NCI-H2029 treated with DMSO at 0.1 percent for 48 hours (cell line): ENCODE measurements around the gene MT1E.

Experiments
- DNase-seq: peaks from one replicate; lab custom pipeline; 2025; lab: John Stamatoyannopoulos, UW

Gene MT1E

DNA sequence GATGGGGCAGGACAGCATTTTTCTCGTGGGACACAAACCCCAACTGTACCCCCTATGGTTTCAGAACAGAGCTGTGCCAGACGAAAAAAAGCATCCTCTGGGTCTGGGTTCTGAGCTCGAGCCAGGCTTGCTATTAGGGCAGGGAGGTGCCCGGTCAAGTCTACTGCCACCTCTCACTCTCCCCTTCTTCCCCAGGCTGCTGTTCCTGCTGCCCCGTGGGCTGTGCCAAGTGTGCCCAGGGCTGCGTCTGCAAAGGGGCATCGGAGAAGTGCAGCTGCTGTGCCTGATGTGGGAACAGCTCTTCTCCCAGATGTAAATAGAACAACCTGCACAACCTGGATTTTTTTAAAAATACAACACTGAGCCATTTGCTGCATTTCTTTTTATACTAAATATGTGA, 1.1 kb downstream of the MT1E start:
- DNase-seq = no peak

DNA sequence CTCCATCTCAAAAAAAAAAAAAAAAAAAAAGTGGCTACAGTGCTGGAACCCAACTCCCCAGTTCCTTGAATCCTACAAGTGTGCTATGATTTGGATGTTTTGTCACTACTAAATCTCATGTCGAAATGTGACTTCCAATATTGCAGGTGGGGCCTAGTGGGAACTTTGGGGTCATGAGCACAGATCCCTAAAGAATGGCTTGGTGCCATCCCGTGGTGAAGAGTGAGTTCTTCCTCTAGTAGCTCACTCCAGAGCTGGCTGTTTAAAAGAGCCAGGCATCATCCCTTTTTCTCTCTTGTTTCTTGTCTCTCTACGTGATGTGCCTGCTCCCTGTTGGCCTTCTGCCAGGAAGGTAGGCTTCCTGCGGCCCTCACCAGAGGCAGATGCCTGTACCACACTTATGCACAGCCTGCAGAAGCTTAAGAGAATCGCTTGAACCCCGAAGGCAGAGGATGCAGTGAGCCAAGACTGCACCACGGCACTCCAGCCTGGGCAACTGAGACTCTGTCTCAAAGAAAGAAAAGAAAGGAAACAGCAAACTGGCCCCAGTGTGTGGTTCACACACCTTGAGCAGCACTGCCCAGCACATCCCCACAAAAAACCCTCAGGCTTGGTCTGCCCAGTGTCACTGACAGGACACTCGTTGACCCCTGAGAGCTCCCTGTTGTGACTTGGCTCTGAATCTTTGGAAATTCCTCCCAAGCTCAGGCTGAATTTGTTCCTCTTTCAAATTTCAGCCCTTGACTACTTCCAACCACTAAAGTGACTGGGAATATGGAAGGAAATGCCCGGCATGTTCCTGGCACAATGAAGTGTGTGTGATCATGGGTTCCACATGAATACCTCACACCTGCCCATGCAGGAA, 3.1 kb downstream of the MT1E start:
- no peak for DNase-seq

DNA sequence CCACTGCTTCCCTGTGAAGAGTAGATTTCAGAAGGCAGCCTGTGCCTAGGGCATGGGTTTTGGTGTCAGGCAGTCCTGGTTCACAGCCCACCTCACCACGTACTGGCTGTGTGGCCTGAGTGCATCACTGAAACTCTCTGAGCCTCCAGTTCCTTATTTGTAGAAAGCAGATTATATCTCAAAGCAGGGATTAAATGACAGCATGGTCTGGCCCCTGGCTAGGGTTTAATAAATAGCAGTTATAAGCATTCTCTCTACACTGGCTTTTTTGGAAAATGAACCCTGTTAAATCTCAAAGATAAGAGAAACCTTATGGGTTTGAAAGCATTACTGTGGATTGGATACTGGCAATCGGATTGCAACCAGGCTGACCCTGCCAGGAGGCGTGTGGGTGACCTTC, 4.0 kb downstream of the MT1E start:
- no peak for DNase-seq

DNA sequence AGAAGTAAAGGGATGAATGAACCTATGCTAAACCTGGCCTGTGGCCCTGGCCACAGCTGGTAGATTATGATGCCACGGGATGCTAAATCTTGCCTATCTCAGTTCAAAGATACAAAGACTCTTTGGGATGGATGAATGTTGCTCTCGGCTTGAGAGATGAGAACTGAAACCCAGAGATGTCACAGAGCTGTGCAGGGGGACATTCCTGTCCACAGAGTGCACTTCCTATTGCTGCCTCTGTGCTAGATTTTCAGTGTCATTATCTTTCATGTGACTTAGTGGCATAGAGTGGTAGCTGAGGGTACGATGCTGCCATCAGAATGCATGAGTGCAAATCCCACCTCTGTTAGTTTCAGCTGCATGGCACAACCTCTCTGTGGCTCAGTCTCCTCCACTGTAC, 4.6 kb downstream of the MT1E start:
- DNase-seq = no peak

DNA sequence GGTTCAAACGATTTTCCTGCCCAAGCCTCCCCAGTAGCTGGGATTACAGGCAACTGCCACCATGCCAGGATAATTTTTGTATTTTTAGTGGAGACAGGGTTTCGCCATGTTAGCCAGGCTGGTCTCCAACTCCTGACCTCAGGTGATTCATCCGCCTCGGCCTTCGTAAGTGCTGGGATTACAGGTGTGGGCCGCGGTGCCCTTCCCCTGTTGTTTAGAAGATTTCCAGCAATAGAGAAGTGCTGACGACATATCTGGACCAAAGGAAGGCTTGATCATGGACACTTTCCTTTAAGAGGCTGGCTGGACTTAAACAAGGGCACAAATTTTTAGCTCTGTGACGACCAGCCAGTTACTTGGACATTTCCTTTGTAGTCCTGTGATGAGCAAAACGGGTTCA, 5.6 kb downstream of the MT1E start:
- DNase-seq = no peak

DNA sequence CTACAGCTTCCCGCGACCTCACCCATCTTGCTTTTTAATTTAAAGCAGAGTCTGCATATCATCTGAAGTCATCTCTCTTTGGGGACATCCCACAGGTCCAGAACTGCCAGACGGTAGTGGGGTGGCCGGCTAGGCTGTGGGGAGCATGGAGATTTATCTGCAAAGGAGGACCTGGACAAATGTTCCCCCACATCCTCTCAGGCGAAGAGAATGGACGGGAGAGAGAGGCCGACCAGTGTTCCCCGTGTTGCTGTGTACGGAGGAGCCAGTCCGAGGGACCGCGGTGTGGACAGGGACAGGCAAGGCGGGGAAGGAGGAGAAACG, 6.2 kb downstream of the MT1E start:
- DNase-seq = no peak

DNA sequence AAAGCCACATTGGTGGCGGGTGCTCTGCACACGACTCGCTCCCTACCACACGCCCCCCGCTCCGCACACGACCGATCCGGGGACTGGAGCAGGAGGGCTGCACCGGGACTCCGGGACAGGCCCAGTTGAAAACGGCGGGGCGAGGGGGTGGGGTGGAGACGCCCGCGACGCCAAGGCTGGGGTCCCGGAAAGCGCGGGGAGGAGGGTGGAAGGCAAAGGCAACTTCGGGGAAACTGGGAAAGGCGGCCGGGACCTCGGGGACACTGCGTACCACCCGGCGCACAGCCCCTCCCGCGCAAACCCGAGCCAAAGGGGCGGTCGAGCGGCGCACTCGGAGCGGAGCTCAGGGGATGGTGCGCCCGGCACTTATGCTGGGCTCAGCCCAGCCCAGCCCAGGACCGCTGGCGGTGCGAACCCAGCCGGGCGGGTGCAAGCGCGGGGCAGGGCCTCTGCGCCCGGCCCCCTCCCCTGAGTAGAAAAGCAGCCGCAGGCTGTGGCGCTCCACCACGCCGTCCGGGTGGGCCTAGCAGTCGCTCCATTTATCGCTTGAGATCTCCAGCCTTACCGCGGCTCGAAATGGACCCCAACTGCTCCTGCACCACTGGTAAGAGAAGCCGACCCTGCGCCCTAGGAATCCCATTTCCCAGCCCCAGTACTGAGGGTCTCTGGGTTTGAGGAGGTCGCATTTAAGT, 6.7 kb downstream of the MT1E start, which contains the start of gene MT1M:
MT1M (plus strand) TSS at position 504 of the 692 bp plus-strand sequence; CDS start at position 577, 73 bp downstream.
- DNase-seq = no peak

DNA sequence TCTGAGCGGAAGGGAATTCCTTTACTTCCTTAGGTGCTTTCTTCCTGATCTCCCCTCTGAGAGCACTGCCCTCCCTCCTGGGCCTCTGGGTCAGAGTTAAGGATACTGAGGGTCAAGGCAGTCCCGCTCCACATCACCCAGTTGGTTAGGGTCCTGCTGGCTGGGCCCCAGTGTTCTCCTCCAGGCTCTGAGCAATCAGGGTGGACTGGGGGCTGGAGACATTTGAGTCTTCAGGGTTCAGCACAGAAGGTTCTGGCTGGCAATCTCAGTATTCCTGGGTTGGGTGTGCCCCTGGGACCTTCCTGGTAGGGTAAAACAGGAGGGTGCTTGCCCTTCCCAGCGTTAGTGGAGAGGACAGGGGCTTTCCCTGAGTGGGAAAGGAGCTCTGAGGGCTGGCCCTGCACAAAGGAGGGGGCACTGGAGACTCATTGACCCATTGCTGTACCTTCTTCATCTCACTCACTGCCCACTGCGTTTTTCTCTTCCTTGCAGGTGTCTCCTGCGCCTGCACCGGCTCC, 7.3 kb downstream of the MT1E start:
- no peak for DNase-seq

DNA sequence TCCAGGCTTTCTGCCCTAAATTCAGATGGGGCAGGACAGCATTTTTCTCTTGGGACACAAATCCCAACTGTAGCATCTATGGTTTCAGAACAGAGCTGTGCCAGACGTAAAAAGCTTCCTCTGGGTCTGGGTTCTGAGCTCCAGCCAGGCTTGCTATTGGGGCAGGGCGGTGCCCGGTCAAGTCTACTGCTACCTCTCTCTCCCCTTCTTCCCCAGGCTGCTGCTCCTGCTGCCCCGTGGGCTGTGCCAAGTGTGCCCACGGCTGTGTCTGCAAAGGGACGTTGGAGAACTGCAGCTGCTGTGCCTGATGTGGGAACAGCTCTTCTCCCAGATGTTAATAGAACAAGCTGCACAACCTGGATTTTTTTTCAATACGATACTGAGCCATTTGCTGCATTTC, 8.0 kb downstream of the MT1E start:
- DNase-seq = no peak

DNA sequence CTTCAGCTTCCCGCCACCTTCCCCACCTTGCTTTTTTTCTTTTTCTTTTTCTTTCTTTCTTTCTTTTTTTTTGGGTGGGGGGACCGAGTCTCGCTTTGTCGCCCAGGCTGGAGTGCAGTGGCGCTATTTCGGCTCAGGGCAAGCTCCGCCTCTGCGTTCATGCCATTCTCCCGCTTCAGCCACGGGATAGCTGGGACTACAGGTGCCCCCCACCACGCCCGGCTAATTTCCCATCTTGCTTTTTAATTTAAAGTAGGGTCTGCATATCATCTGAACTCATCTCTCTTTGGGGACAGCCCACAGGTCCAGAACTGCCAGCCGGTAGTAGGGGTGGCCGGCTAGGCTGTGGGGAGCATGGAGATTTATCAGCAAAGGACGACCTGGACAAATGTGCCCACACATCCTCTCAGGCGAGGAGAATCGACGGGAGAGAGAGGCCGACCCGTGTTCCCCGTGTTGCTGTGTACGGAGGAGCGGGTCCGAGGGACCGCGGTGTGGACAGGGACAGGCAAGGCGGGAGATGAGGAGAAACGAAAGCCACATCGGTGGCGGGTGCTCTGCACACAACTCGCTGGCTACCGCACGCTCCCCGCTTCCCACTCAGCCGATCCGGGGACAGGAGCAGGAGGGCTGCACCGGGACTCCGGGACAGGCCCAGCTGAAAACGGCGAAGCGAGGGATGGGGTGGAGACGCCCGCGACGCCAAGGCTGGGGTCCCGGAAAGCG, 9.3 kb downstream of the MT1E start:
- DNase-seq = no peak

DNA sequence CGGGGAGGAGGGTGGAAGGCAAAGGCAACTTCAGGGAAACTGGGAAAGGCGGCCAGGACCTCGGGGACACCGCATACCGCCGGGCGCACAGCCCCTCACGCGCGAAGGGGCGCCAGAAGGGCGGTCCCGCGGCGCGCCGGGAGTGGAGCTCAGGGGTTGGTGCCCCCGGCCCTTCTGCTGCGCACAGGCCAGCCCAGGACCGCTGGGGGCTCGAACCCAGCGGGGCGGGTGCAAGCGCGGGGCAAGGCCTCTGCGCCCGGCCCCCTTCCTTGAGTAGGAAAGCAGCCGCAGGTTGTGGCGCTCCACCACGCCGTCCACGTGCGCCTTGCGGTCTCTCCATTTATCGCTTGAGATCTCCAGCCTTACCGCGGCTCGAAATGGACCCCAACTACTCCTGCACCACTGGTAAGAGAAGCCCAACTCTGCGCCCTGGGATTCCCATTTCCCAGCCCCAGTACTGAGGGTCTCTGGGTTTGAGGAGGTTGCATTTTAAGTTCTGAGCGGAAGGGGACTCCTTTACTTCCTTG, 9.9 kb downstream of the MT1E start:
- no peak for DNase-seq

DNA sequence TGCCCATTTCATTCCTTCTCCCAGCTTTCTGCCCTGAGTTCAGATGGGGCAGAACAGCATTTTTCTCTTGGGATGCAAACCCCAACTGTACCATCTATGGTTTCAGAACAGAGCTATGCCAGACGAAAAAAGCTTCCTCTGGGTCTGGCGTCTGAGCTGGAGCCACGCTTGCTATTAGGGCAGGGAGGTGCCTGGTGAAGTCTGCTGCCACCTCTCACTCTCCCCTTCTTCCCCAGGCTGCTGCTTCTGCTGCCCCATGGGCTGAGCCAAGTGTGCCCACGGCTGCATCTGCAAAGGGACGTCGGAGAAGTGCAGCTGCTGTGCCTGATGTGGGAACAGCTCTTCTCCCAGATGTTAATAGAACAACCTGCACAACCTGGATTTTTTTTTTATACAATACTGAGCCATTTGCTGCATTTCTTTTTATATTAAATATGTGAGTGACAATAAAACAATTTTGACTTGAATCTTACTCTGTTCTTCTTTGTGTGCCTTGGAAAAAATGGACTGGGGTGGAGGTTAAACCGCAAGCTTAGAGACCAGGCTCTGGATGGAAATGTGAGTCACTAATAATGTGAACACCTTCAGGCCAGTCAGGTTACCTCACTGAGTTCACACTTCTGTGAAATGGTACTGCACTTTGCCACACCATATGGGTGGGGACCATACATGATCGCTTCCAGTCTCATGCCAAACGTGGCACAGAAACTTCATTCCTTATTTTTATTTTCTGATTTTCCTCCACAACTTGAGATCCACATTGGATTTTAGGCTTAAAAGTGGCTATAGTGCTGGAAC, 11.2 kb downstream of the MT1E start:
- DNase-seq = no peak

DNA sequence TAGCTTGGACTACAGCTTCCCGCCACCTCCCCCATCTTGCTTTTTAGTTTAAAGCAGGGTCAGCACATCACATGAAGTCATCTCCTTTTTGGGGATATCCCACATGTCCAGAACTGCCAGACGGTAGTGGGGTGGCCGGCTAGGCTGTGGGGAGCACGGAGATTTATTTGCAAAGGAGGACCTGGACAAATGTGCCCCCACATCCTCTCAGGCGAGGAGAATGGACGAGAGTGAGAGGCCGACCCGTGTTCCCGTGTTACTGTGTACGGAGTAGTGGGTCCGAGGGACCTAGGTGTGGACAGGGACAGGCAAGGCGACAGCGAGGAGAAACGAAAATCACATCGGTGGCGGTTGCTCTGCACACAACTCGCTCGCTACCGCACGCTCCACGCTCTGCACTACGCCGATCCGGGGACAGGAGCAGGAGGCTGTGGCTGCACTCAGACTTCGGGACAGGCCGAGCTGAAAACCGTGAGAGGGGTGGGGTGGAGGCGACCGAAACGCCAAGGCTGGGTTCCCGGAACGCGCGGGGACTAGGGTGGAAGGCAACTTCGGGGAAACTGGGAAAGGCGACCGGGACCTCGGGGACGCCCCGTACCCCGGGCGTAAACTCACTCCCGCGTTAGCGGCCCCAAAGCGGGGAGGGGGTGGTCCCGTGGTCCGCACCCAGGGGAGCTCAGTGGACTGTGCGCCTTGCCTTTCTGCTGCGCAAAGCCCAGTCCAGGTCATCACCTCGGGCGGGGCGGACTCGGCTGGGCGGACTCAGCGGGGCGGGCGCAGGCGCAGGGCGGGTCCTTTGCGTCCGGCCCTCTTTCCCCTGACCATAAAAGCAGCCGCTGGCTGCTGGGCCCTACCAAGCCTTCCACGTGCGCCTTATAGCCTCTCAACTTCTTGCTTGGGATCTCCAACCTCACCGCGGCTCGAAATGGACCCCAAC, 12.5 kb downstream of the MT1E start, which contains the start of gene MT1A:
MT1A (plus strand) TSS at position 853 of the 937 bp plus-strand sequence; CDS start at position 926, 73 bp downstream.
- no peak for DNase-seq

DNA sequence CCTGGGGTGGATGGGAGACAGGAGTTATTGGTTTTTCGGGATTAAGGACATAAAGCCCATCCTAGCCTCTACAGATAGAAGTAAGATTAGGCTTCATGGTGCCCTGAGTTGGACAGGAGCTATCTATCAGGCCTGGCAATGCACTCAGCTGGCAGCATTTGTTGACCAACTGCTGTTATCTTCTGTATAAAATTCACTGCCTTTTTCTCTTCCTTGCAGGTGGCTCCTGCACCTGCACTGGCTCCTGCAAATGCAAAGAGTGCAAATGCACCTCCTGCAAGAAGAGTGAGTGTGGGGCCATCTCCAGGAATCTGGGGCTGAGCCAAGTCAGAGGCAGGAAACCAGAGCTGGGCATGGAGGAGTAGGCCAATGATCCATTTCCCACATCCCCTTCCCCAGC, 13.5 kb downstream of the MT1E start:
- no peak for DNase-seq

DNA sequence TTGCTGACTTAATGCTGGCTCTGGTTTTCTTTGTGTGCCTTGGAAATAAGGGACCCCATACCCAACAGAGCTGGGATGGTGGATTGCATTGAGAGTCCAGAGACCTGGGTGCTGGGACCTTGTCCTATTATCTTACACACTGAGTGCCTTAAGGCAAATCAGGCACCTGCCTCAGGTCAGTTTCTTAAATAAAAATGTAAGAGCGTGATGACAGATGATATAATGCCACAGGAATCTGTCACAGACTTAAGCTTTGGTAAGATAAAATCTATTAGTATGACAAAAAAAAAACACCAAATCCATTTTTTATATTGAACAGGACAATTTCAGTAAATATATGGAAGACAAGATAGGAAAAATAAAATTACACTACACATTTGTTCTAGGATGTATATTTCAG, 14.5 kb downstream of the MT1E start:
- DNase-seq = no peak

DNA sequence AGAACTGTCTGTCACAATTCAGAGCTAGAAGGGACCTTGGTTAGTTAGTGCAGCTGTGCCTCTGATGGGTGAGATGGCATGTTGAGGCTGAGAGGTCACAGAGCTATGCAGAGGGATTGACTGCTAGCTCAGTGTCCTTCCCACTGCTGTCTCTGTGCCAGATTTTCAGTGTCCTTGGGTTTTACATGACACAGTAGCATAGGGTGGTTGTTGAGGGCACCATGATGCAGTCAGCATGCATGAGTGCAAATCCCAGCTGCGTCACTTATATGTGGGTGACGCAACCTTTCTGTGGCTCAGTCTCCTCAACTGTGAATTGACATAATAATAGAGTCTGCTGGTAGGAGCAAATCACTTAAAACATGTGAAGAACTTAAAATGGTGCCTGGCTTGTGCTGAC, 15.6 kb downstream of the MT1E start:
- DNase-seq = no peak

DNA sequence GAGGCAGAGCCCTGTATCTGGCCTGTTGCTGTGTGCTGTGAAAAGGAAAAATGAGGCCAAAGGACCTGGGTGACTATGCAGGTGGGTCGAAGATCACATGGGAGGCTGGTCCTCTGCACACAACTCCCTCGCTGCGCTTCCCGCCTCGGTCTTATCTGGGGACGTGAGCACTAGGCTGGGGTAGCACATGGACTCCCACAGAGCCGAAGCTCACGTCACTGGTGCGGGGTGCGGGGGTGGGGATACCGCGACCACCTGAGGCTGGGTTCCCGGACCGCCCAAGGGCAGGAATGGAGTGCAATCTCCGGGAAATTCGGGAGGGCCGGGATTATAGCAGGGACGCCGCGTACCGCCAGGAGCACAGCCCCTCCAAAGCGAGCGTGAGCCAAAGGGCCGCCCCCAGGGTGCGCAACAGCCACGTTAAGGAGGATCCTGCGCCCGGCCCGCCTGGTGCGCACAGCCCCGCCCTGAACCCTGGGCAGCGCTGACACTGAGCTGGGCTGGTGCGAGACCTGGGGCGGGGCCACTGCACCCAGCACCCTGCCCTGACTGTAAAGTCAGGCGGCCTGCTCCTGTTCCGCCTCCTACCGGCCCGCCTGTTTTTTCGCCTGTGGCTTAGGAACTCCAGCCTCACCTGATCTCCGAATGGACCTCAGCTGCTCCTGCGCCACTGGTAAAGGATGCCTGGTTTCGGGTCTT, 17.6 kb downstream of the MT1E start:
- DNase-seq = no peak

DNA sequence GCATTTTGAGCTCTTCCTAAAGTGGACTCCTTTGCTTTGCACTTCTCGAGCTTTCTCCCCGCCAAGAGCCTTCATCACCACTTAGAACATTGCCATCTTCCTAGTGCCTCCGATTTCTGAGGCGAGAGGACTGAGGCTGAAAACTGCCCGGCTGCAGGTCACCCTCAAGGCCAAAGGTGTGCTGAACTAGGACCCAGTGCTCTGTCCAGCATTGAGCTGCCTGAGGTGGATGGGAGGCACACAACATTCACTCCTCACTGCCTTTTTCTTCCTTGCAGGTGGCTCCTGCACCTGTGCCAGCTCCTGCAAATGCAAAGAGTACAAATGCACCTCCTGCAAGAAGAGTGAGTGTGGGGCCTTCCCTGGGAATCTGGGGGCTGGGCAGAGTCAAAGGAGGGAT, 18.3 kb downstream of the MT1E start:
- no peak for DNase-seq

DNA sequence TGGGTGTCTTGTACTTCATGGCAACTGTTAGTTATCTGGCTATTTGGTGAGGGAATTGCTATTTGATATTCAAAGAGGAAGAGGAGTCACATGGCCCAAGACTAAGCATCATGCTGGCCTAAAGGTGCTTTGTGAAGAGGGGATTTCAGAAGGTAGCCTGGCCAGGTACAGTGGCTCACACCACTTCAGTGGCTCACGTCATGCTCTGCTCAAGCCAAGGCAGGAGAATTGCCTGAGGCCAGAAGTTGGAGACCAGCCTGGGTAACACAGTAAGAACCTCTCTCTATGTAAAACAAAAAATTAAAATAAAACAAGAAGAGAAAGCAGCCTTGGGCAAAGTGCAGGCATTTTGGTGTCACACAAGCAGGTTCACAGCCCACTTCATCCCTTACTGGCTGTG, 19.7 kb downstream of the MT1E start:
- DNase-seq = no peak

DNA sequence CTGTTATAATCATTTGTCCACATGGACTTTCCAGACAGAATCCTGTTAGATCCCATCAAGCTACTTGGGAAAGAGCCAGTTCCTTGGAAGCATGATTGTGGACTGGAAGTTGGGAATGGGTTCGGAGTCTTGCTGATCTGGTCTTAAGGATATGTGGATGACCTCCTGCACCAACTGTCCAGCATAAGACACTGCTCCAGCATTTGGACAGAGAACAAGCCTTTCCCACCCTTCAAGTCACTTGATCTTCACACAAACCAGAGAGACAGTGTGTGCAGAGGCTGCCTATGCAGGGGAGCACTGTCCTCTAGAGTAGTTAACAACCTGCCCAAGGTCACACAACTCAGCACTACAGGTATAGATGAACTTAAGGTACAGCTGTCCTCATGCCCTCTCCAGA, 20.3 kb downstream of the MT1E start:
- DNase-seq = no peak
